Adrenal gland (tissue), 5 donors: ENCODE data around the gene KLHDC4.

Source experiments
- CTCF ChIP-seq, 6 experiments: fragments of 450-650 bp in 4 of 6; fragments of 200-600 bp in 2 of 6; sonication (generic) in 1 of 6; IDR thresholded peaks; 1 replicate in 5 of 6; 2 replicates in 1 of 6; pipeline versions ENCODE4 v1.5.1 to v1.8.0; 2016 to 2021; ENCODE audit warnings: antibody characterized with exemption in 6 of 6, mild to moderate bottlenecking in 2 of 6, moderate library complexity in 1 of 6
- POLR2A ChIP-seq, 2 donors: fragments of 450-650 bp; IDR thresholded peaks; one replicate each; pipeline ENCODE4 v1.6.1; 2017; ENCODE audit warnings: antibody characterized with exemption in 2 of 2, mild to moderate bottlenecking in 2 of 2, moderate library complexity in 1 of 2
- donor health status: DM: no; HTN: no; CAD: no.

- TF ChIP-seq POLR2A (IDR thresholded peaks at IDR 0.05): no peak
- TF ChIP-seq CTCF (IDR thresholded peaks at IDR 0.05): no peak
Observed at GRCh38 chr16:87715231-87715630, 50.6 kb downstream of the KLHDC4 start.
